Measurements from ENCODE around the gene DNAH9. TPM values are rescaled to one million over a fixed set of nuclear protein-coding genes. Genes with fewer than 3 reads are reported as not detected.

DNAH9 gene
- polyA plus RNA-seq, 2 of the 4 experiments (the other 2 are of a cell fraction): 0.03 to 0.04 TPM

DNA sequence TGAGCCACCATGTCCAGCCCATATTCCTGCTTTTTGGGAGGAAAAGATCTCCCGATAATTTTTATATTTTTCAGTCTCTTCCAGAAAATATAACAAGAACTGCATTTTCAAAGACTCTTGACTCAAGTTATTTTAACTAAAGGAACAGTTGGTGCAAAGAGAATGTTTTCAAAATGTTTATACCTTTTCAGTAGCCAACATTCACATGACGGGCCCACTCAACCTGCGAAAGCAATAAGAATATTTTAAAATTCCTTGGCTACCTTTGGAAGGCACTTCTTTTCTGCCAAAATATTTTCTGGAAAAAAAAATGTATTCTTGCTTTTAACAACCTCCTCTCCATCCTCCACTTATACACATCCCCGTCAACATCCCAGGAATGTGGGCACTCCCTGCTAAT is 258.7 kb downstream of the DNAH9 start:
- H3K4me1 ChIP-seq: no peaks in the 10 kb centered on the region
- DNase-seq (ENCODE audit: low read depth in 1 of 2, low spot score in 1 of 2) (no peak), FAIRE-seq (no peak), ATAC-seq (no peak)
- POLR2A ChIA-PET: no interaction called here
- H3K27ac ChIP-seq: no peak overlapping the region
- WGBS (ENCODE audit: missing lambda C conversion rate): 59% methylated on average over 4 of the region's 4 CpGs
- H3K4me3 ChIP-seq: no peak overlapping the region
- TF ChIP-seq CHD2 (IDR thresholded peaks at IDR 0.05; ENCODE audit: low read length, partially characterized antibody): no peak
- TF ChIP-seq MYC (IDR thresholded peaks at IDR 0.05; ENCODE audit: borderline replicate concordance, low read length): no peak
- TF ChIP-seq KDM5A (IDR thresholded peaks at IDR 0.05): no peak
- CTCF ChIA-PET: no interaction called here
- H3K4me2 ChIP-seq: no peak overlapping the region
- no peaks in the 10 kb centered on the region for H3K9me3 ChIP-seq

DNA sequence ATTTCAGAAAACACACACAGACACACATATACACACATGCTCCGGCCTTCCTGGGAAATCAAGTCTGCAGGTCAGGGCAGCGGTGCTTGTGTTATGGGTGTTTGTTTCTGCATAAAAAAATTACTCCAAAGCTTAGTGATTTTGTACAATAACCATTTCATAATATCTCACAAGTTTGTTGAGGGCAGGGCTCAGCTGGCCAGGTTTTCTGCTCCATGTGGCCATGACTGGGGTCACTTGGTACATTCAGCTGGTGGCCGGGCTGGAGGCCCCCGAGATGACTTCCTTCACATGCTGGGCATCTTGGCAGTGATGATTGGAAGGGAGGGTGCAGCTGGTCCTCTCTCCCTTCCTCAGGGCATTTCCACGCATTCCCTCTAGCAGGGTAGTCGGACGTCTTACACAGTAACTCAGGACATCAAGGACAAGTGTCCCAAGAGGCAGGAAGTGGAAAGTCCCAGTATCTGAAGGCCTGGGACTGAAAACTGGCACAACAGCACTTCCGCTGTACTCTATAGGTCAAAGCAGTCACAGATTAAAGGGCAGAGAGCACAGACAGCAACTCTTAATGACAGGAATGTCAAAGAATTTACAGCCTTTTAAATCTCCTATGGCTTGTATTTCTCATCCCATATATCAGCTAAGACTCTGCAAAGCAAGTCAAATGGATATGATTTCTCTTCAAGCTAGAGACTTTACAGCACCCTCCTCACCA is 271.6 kb downstream of the DNAH9 start:
- no peaks in the 10 kb centered on the region for H3K4me1 ChIP-seq
- H3K27ac ChIP-seq: no peak overlapping the region
- ChIA-PET CTCF (interaction anchor here (0.6 kb wide), 1 partner anchor 507 kb away, joined by 4 read pairs; no protein-coding TSS in a partner anchor), POLR2A (no interaction called here)
- H3K9me3 ChIP-seq: peaks cover 16% of the 10 kb centered on the region
- no peak overlapping the region for H3K4me3 ChIP-seq
- no peak for DNase-seq (ENCODE audit: low read depth in 1 of 2, low spot score in 1 of 2)
- whole genome bisulfite sequencing (ENCODE audit: missing lambda C conversion rate): 9% methylated on average over 8 of the region's 8 CpGs
- FAIRE-seq: no peak
- no peak overlapping the region for H3K4me2 ChIP-seq
- ATAC-seq: no peak
- TF ChIP-seq, protein P1, sequence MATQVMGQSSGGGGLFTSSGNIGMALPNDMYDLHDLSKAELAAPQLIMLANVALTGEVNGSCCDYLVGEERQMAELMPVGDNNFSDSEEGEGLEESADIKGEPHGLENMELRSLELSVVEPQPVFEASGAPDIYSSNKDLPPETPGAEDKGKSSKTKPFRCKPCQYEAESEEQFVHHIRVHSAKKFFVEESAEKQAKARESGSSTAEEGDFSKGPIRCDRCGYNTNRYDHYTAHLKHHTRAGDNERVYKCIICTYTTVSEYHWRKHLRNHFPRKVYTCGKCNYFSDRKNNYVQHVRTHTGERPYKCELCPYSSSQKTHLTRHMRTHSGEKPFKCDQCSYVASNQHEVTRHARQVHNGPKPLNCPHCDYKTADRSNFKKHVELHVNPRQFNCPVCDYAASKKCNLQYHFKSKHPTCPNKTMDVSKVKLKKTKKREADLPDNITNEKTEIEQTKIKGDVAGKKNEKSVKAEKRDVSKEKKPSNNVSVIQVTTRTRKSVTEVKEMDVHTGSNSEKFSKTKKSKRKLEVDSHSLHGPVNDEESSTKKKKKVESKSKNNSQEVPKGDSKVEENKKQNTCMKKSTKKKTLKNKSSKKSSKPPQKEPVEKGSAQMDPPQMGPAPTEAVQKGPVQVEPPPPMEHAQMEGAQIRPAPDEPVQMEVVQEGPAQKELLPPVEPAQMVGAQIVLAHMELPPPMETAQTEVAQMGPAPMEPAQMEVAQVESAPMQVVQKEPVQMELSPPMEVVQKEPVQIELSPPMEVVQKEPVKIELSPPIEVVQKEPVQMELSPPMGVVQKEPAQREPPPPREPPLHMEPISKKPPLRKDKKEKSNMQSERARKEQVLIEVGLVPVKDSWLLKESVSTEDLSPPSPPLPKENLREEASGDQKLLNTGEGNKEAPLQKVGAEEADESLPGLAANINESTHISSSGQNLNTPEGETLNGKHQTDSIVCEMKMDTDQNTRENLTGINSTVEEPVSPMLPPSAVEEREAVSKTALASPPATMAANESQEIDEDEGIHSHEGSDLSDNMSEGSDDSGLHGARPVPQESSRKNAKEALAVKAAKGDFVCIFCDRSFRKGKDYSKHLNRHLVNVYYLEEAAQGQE (IDR thresholded peaks at IDR 0.05): no peak
- TF ChIP-seq CBX2 (IDR thresholded peaks at IDR 0.05; ENCODE audit: borderline replicate concordance, low read depth) (no peak), PHF8 (IDR thresholded peaks at IDR 0.05; ENCODE audit: borderline replicate concordance, low read depth) (no peak), FOSL2 (IDR thresholded peaks at IDR 0.05) (no peak), FOSL2 (CRISPR knock-in tag; IDR thresholded peaks at IDR 0.05) (no peak), CHD4 (IDR thresholded peaks at IDR 0.05; ENCODE audit: borderline replicate concordance) (no peak)

DNA sequence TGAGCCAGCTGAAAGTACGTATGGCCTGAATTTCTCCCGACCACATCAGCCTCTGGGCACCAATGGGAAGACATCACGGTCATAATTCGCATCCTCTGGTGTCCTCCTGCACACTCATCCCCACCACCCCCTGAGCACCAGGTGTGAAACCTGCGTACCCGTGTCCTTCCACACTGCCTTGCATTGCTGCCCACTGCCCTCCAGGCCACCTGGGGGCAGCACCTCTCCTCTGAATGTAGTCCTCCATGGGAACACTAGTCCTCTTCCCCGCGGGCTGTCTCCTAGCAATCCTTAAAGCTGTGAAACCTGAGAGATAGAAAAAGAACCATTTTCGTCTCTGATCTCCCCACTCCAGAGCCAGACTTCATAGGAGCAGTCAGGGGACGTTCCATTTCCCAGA is 273.5 kb downstream of the DNAH9 start:
- ATAC-seq: peak in 1 of 2 experiments; percentile 28; a peak in 1 of 6 replicates
- ChIA-PET CTCF (interaction anchor here (0.7 kb wide), 1 partner anchor 1135 kb away, joined by 3 read pairs; no protein-coding TSS in a partner anchor), POLR2A (no interaction called here)
- H3K4me2 ChIP-seq: no peak overlapping the region
- peaks cover 16% of the 10 kb centered on the region for H3K9me3 ChIP-seq
- H3K4me1 ChIP-seq: no peaks in the 10 kb centered on the region
- WGBS (ENCODE audit: missing lambda C conversion rate): 27% methylated on average over 10 of the region's 10 CpGs
- FAIRE-seq: no peak
- H3K4me3 ChIP-seq: no peak overlapping the region
- no peak overlapping the region for H3K27ac ChIP-seq
- peak in 1 of 2 experiments; percentile 12 for DNase-seq (ENCODE audit: low read depth in 1 of 2, low spot score in 1 of 2)
- TF ChIP-seq CEBPB (IDR thresholded peaks at IDR 0.05) (no peak), CHD4 (IDR thresholded peaks at IDR 0.05; ENCODE audit: borderline replicate concordance) (no peak), JUN (IDR thresholded peaks at IDR 0.05) (no peak), RFX5 (IDR thresholded peaks at IDR 0.05) (no peak), HOXB5 (CRISPR knock-in tag; IDR thresholded peaks at IDR 0.05) (no peak), EHMT2 (IDR thresholded peaks at IDR 0.05; ENCODE audit: low read depth) (no peak), RARB (CRISPR knock-in tag; IDR thresholded peaks at IDR 0.05) (no peak), ZSCAN20 (CRISPR knock-in tag; IDR thresholded peaks at IDR 0.05) (no peak), RNF2 (IDR thresholded peaks at IDR 0.05; ENCODE audit: borderline replicate concordance, low read depth) (no peak), EP300 (IDR thresholded peaks at IDR 0.05) (no peak), ZNF302 (CRISPR knock-in tag; IDR thresholded peaks at IDR 0.05) (no peak), KDM5A (IDR thresholded peaks at IDR 0.05) (no peak)
- TF ChIP-seq, protein P1 (IDR thresholded peaks at IDR 0.05): no peak
- TF ChIP-seq, protein P2, sequence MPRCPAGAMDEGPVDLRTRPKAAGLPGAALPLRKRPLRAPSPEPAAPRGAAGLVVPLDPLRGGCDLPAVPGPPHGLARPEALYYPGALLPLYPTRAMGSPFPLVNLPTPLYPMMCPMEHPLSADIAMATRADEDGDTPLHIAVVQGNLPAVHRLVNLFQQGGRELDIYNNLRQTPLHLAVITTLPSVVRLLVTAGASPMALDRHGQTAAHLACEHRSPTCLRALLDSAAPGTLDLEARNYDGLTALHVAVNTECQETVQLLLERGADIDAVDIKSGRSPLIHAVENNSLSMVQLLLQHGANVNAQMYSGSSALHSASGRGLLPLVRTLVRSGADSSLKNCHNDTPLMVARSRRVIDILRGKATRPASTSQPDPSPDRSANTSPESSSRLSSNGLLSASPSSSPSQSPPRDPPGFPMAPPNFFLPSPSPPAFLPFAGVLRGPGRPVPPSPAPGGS (IDR thresholded peaks at IDR 0.05): no peak
- TF ChIP-seq, protein P3, sequence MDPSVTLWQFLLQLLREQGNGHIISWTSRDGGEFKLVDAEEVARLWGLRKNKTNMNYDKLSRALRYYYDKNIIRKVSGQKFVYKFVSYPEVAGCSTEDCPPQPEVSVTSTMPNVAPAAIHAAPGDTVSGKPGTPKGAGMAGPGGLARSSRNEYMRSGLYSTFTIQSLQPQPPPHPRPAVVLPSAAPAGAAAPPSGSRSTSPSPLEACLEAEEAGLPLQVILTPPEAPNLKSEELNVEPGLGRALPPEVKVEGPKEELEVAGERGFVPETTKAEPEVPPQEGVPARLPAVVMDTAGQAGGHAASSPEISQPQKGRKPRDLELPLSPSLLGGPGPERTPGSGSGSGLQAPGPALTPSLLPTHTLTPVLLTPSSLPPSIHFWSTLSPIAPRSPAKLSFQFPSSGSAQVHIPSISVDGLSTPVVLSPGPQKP (IDR thresholded peaks at IDR 0.05; ENCODE audit: low read depth, low read length): no peak
- TF ChIP-seq, protein P4, sequence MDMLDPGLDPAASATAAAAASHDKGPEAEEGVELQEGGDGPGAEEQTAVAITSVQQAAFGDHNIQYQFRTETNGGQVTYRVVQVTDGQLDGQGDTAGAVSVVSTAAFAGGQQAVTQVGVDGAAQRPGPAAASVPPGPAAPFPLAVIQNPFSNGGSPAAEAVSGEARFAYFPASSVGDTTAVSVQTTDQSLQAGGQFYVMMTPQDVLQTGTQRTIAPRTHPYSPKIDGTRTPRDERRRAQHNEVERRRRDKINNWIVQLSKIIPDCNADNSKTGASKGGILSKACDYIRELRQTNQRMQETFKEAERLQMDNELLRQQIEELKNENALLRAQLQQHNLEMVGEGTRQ (IDR thresholded peaks at IDR 0.05): no peak
